ENCODE data around the gene HSPD1.

The HSPD1 gene

GRCh38 chr2:197517150-197517549, 17.5 kb upstream of the HSPD1 start:
- H3K27ac ChIP-seq, result peak overlapping the region in 1 of 2 donors; percentile 94
- no peak for TF ChIP-seq CTCF (IDR thresholded peaks at IDR 0.05)
- no peak for DNase-seq (ENCODE audit: low spot score)
- H3K4me3 ChIP-seq, result peak overlapping the region; percentile 98

GRCh38 chr2:197516393-197516761, 16.7 kb upstream of the HSPD1 start:
- peak overlapping the region; percentile 98 for H3K4me3 ChIP-seq
- no peak for TF ChIP-seq CTCF (IDR thresholded peaks at IDR 0.05)
- peak; percentile 81 for DNase-seq (ENCODE audit: low spot score)
- H3K27ac ChIP-seq, result peak overlapping the region; percentile 94 to 98

- DNase-seq (ENCODE audit: low spot score), result peak; percentile 97
- H3K4me3 ChIP-seq, result peak within 1 kb of the TSS; percentile 98
- peak; percentile 20 for TF ChIP-seq CTCF (IDR thresholded peaks at IDR 0.05)
- peak within 1 kb of the TSS; percentile 94 to 98 for H3K27ac ChIP-seq
These were observed 16.2 kb upstream of the HSPD1 start, which contains the start of gene MOB4 for GRCh38 chr2:197515739-197516392. Gene MOB4, plus strand, starts transcription at chr2:197516066. Its CDS starts 21 bp downstream, at chr2:197516087.

- TF ChIP-seq CTCF (IDR thresholded peaks at IDR 0.05), result no peak
- peak overlapping the region; percentile 98 for H3K4me3 ChIP-seq
- H3K27ac ChIP-seq, result peak overlapping the region; percentile 94 to 98
- DNase-seq (ENCODE audit: low spot score), result no peak
These were observed 15.7 kb upstream of the HSPD1 start for GRCh38 chr2:197515315-197515738.

- DNase-seq (ENCODE audit: low spot score), result no peak
- Histone ChIP-seq H3K4me3 (peak overlapping the region; percentile 98), H3K27ac (peak overlapping the region; percentile 94 to 98)
- TF ChIP-seq CTCF (IDR thresholded peaks at IDR 0.05), result no peak
These were observed 15.1 kb upstream of the HSPD1 start for GRCh38 chr2:197514754-197515153.

- DNase-seq (ENCODE audit: low spot score), result no peak
- no peak for TF ChIP-seq CTCF (IDR thresholded peaks at IDR 0.05)
- Histone ChIP-seq H3K4me3 (no peak overlapping the region), H3K27ac (no peak overlapping the region)
These were observed 14.3 kb upstream of the HSPD1 start for GRCh38 chr2:197513915-197514314.

- TF ChIP-seq CTCF (IDR thresholded peaks at IDR 0.05), result no peak
These were observed 7.0 kb upstream of the HSPD1 start for GRCh38 chr2:197506658-197507057.

More at GRCh38 chr2:197506658-197507057, 7.0 kb upstream of the HSPD1 start:
- no peak overlapping the region for H3K27ac ChIP-seq
- H3K4me3 ChIP-seq, result no peak overlapping the region
- no peak for DNase-seq (ENCODE audit: low spot score)
